Colonic mucosa (tissue), 4 donors: ENCODE measurements around the gene NUFIP1. TPM values are rescaled to one million over a fixed set of nuclear protein-coding genes. Genes with fewer than 3 reads are reported as not detected.
"Not testable (repeated sequence)": the region's sequence is repeated elsewhere in the genome, so short reads cannot be mapped to it uniquely, and the experiment has no call there.

Experiments used
- DNase-seq: peaks from one replicate; pipeline ENCODE4 v3.0.0-alpha.2; 2020
- H3K27ac ChIP-seq: fragments of 200-600 bp; one replicate; pipeline ENCODE4 v1.8.0; 2021
- H3K27me3 ChIP-seq: fragments of 200-600 bp; one replicate; pipeline ENCODE4 v1.8.0; 2021
- H3K36me3 ChIP-seq: fragments of 200-600 bp; one replicate; pipeline ENCODE4 v1.8.0; 2021
- H3K4me1 ChIP-seq: fragments of 200-600 bp; one replicate; pipeline ENCODE4 v1.8.0; 2021; ENCODE audit warnings: mild to moderate bottlenecking
- H3K4me3 ChIP-seq: fragments of 200-600 bp; one replicate; pipeline ENCODE4 v1.8.0; 2021
- H3K9ac ChIP-seq, 2 donors: one replicate each; pipeline ENCODE4 v1.7.0; 2013; ENCODE audit warnings: control low read depth in 2 of 2, low read depth in 2 of 2, low read length in 2 of 2
- H3K9me3 ChIP-seq: fragments of 200-600 bp; one replicate; pipeline ENCODE4 v1.8.0; 2021
- intact Hi-C: fragments of 100-400 bp; cut with DNase I; formaldehyde crosslinking; loops from one replicate; pipeline ENCODE4 v1.14.1; 2022
- total RNA-seq, 2 donors: library from RNA; stranded (reverse); fragmentation: NEBNext Ultra II Directional in 1 of 2; extraction: Animal tissue kit (Norgen Biotek cat#: 25700) in 1 of 2; gene quantifications; one replicate each; pipeline ENCODE4 v1.2.1, GENCODE V29; 2021
- TF ChIP-seq, protein P1 (sequence below): fragments of 200-600 bp; IDR thresholded peaks from one replicate; pipeline ENCODE4 v1.8.0; 2022; ENCODE audit warnings: antibody characterized with exemption, mild to moderate bottlenecking
- donor health status: healthy.
- donor health status: DM: no; HTN: no; CAD: no.
- donor health status: DM: no; HTN: no; CAD: no.

NUFIP1 gene
- 1 to 10 TPM; 2.8 to 4.0 TPM for total RNA-seq

DNA sequence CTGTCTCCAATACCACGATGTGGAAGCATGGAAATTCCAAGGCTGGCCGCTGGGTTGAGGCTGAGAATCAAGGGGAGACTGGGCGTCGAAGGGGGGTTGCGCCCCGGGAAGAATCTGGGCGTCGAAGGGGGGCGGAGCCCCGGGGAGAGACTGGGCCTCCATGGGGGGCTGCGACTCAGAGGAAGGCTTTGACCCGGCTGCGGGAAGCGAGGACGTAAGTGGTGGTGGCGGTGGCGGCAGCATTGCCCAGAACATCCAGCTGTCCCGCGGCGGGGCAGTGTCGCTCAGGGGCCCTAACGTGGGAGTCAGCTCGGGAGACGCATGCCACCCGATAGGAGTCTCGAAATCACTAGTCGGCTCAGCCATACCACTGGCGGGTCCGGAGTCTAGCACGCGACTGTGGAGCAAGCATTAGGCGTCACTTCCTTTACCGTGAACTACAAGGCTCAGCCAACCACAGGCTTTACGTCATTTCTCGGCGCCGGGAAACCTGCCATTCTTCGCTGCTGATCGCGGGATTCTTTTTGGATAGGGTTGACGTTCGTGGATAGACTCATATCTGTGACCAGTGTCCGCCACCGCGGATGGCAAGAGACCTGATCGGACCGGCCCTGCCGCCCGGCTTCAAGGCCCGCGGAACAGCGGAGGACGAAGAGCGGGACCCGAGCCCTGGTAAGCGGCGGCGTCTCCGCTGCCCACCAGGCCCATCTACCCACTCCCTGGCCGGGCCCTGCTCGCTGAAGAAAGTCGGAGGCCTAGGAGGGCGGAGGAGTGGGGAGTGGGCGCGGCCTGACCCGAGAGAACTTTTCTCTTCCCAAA lies at the start of gene NUFIP1, which contains the start of gene GPALPP1:
TSS of gene NUFIP1 (minus strand) at position 401 of the 819 bp plus-strand sequence. CDS start at position 366, 35 bp downstream.
TSS of gene GPALPP1 (plus strand) at position 468 of the 819 bp plus-strand sequence. CDS start at position 585, 117 bp downstream.
- TF ChIP-seq, protein P1, sequence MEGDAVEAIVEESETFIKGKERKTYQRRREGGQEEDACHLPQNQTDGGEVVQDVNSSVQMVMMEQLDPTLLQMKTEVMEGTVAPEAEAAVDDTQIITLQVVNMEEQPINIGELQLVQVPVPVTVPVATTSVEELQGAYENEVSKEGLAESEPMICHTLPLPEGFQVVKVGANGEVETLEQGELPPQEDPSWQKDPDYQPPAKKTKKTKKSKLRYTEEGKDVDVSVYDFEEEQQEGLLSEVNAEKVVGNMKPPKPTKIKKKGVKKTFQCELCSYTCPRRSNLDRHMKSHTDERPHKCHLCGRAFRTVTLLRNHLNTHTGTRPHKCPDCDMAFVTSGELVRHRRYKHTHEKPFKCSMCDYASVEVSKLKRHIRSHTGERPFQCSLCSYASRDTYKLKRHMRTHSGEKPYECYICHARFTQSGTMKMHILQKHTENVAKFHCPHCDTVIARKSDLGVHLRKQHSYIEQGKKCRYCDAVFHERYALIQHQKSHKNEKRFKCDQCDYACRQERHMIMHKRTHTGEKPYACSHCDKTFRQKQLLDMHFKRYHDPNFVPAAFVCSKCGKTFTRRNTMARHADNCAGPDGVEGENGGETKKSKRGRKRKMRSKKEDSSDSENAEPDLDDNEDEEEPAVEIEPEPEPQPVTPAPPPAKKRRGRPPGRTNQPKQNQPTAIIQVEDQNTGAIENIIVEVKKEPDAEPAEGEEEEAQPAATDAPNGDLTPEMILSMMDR, result no peak
- Histone ChIP-seq H3K4me1 (peaks cover 15% of the 10 kb centered on the region), H3K27me3 (no peaks in the 10 kb centered on the region), H3K4me3 (peak within 1 kb of the TSS; percentile 81), H3K9ac (peak within 1 kb of the TSS; percentile 90 to 97), H3K36me3 (no peaks in the 10 kb centered on the region), H3K9me3 (no peaks in the 10 kb centered on the region), H3K27ac (peak within 1 kb of the TSS; percentile 50)
- intact Hi-C loops, result no loop called here
- peak; percentile 96 for DNase-seq

DNA sequence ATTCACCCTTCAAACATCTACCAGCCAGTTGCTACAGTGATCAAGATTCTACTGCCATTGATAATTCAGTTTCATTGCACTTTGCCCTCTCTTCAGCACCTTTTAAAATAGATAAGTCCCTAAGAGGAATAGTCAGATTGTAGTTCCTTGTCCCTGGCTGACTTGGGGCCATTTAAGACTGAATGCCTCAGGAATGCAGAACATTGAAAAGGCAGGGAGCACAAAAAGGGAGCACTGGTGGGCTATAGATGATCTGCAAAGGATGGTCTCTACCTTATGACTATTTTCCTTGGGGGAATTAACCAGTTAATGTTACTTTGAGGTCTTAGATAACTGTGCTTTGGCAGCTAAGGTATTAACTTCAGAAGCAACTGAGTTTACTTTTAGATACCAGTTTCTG lies 46.9 kb upstream of the NUFIP1 start:
- no peak overlapping the region for H3K4me3 ChIP-seq
- H3K27me3 ChIP-seq, result no peaks in the 10 kb centered on the region
- no peak overlapping the region for H3K9ac ChIP-seq
- H3K4me1 ChIP-seq, result no peaks in the 10 kb centered on the region
- TF ChIP-seq, protein P1, result no peak
- intact Hi-C loops, result no loop called here
- H3K27ac ChIP-seq, result no peak overlapping the region
- no peaks in the 10 kb centered on the region for H3K9me3 ChIP-seq
- no peak for DNase-seq
- no peaks in the 10 kb centered on the region for H3K36me3 ChIP-seq

DNA sequence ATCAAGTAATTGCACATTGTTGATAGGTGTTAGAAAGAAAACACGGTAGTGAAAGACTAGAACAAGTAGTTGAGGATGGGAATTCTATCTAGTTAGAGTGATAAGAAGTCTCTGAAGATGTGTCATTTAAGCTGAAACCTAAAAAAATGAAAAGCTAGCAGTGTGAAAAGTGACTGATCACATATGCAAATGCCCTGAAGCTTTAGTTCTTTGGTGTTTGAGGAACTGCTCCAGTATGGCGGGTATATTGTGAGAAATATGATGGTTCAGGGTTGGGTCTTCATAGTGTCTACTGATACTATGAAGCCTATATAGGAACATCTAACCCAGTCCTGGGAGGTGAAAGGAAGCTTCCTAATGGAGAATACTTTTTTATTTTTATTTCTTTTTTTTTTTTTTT lies 45.1 kb upstream of the NUFIP1 start:
- Histone ChIP-seq H3K9ac (no peak overlapping the region), H3K4me1 (no peaks in the 10 kb centered on the region), H3K36me3 (no peaks in the 10 kb centered on the region), H3K9me3 (no peaks in the 10 kb centered on the region), H3K27ac (no peak overlapping the region), H3K27me3 (no peaks in the 10 kb centered on the region), H3K4me3 (no peak overlapping the region)
- intact Hi-C loops, result no loop called here
- no peak for DNase-seq
- TF ChIP-seq, protein P1, result no peak

DNA sequence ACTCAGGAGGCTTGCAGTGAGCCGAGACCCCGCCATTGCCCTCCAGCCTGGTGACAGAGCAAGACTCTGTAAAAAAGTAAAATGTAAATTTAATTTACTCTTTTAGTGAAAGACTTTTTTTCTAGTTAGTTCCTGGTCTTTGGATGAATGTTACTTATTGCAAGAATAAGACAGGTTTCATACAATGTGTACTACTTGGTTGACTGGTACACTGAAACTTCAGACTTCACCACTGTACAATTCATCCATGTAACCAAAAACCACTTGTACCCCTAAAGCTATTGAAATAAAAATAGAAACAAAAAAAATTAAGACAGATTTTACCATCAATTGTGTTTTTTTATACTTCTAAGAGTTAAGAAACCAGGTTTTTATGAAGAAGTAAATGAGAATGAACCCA lies 35.6 kb upstream of the NUFIP1 start:
- intact Hi-C loops, result no loop called here
- peaks cover 3% of the 10 kb centered on the region for H3K36me3 ChIP-seq

DNA sequence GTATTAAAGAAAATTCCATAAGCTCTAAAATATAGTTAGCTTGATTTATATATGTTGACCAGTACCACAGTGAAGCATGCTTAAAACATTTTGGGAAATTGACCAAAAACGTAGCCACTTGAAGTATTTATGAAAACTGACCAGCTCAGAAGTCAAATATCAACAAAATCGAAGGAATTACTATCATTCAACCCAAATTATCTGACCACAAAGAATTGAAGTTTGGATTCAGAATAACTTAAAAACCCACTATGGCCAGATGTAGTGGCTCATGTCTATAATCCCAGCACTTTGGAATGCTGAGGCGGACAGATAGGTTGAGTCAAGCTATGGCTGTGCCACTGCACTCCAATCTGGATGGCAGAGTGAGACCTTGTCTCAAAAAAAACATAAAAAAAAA lies 32.0 kb upstream of the NUFIP1 start:
- TF ChIP-seq, protein P1, result no peak
- Histone ChIP-seq H3K9me3 (no peaks in the 10 kb centered on the region), H3K27ac (no peak overlapping the region), H3K4me3 (no peak overlapping the region), H3K4me1 (no peaks in the 10 kb centered on the region), H3K9ac (no peak overlapping the region), H3K27me3 (no peaks in the 10 kb centered on the region), H3K36me3 (peaks cover 3% of the 10 kb centered on the region)
- intact Hi-C loops, result no loop called here
- no peak for DNase-seq

More for the DNA sequence above, 35.6 kb upstream of the NUFIP1 start:
- no peak for DNase-seq
- Histone ChIP-seq H3K9ac (no peak overlapping the region), H3K4me3 (no peak overlapping the region), H3K9me3 (no peaks in the 10 kb centered on the region), H3K27me3 (no peaks in the 10 kb centered on the region), H3K27ac (no peak overlapping the region), H3K4me1 (no peaks in the 10 kb centered on the region)
- TF ChIP-seq, protein P1, result no peak

DNA sequence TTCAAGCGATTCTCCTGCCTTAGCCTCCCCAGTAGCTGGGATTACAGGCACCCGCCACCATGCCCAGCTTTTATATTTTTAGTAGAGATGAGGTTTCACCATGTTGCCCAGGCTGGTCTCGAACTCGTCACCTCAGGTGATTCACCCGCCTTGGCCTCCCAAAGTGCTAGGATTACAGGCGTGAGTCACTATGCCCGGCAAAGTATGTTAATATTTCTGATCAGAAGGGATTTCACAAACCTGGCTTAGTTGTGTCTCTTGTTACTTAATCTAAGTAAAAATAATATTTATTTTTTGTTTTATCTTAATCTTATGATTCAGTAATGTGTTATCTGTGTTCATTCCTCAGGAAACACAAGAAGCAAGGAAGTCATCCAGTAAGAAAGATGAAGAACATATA lies 30.7 kb upstream of the NUFIP1 start:
- H3K27ac ChIP-seq, intact Hi-C loops, H3K9me3 ChIP-seq, H3K9ac ChIP-seq, H3K4me3 ChIP-seq, H3K27me3 ChIP-seq, DNase-seq, H3K4me1 ChIP-seq, H3K36me3 ChIP-seq: not testable (repeated sequence)
